ENCODE results near the gene TENM4.

TENM4 gene

GRCh38 chr11:79362821-79363220, 78.0 kb downstream of the TENM4 start:
- 94 to 99% methylated on average over 4 of the region's 4 CpGs for WGBS, 2 experiments
- Histone ChIP-seq H3K9me3 (ENCODE audit: control insufficient read depth, low read length) (no peaks in the 10 kb centered on the region), H3K36me3 (ENCODE audit: control insufficient read depth, insufficient read depth, low read length) (no peaks in the 10 kb centered on the region), H3K27me3 (ENCODE audit: control insufficient read depth, insufficient read depth, low read length, poor library complexity, severe bottlenecking) (no peaks in the 10 kb centered on the region), H3K4me3 (ENCODE audit: insufficient read depth, low read depth, low read length) (no peak overlapping the region), H3K27ac (ENCODE audit: insufficient read depth, low read depth, low read length, poor library complexity, severe bottlenecking) (no peak overlapping the region), H3K4me1 (ENCODE audit: control insufficient read depth, insufficient read depth, low read length) (peaks cover 11% of the 10 kb centered on the region)

DNA sequence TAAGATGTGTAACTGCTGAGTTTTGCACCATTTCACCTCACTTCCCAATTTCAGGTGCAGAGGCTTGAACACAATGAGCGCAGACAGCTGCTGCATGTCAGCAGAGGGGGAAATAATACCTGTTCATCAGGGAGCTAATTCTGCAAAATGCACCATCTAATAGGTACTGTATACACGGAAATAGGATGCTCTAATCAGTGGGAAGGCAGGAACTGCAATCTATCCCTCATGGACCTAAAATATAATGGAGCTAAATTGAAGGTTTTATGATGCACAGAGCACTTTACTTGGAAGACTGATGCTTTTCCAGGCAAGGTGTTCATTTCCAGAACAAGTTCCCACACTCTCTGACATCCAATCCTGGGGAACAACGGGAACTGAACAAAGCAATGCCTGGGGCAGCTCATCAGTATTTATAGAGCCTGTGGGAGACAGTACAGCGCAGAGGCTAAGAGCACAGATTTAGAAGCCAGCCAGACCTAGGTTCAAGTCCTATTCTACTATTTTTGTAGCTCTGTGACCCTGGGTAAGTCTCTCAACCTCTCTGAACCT, 78.5 kb downstream of the TENM4 start:
- no peak overlapping the region for H3K4me3 ChIP-seq (ENCODE audit: insufficient read depth, low read depth, low read length)
- H3K36me3 ChIP-seq (ENCODE audit: control insufficient read depth, insufficient read depth, low read length): no peaks in the 10 kb centered on the region
- no peak overlapping the region for H3K27ac ChIP-seq (ENCODE audit: insufficient read depth, low read depth, low read length, poor library complexity, severe bottlenecking)
- no peaks in the 10 kb centered on the region for H3K27me3 ChIP-seq (ENCODE audit: control insufficient read depth, insufficient read depth, low read length, poor library complexity, severe bottlenecking)
- WGBS, 2 experiments: 91 to 98% methylated on average over 4 of the region's 4 CpGs
- peaks cover 11% of the 10 kb centered on the region for H3K4me1 ChIP-seq (ENCODE audit: control insufficient read depth, insufficient read depth, low read length)
- H3K9me3 ChIP-seq (ENCODE audit: control insufficient read depth, low read length): no peaks in the 10 kb centered on the region

- Histone ChIP-seq H3K4me1 (ENCODE audit: control insufficient read depth, insufficient read depth, low read length) (no peaks in the 10 kb centered on the region), H3K27ac (ENCODE audit: insufficient read depth, low read depth, low read length, poor library complexity, severe bottlenecking) (no peak overlapping the region), H3K36me3 (ENCODE audit: control insufficient read depth, insufficient read depth, low read length) (no peaks in the 10 kb centered on the region), H3K4me3 (ENCODE audit: insufficient read depth, low read depth, low read length) (no peak overlapping the region), H3K27me3 (ENCODE audit: control insufficient read depth, insufficient read depth, low read length, poor library complexity, severe bottlenecking) (no peaks in the 10 kb centered on the region), H3K9me3 (ENCODE audit: control insufficient read depth, low read length) (no peaks in the 10 kb centered on the region)
- WGBS, 2 experiments: 93 to 94% methylated on average over 5 of the region's 5 CpGs
These were observed 82.6 kb downstream of the TENM4 start for GRCh38 chr11:79358258-79358657.

DNA sequence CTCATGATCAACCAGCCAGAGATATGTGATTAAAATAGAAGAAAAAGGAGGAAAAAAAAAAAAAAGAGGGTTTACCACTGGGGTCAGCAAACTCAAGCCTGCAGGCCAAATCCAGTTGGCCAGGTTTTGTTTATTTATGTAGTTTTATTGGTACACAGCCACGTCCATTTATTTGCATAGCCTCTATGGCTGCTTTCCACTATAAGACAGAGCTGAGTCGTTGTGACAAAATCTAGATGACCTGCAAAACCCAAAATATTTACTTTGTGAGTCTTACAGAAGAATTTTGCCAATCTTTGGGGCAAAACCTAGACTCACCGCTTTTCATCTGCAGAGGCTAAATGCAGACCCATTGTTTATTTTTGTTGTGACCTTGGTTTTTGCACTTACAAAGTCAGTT, 87.1 kb downstream of the TENM4 start:
- Histone ChIP-seq H3K9me3 (ENCODE audit: control insufficient read depth, low read length) (no peaks in the 10 kb centered on the region), H3K4me1 (ENCODE audit: control insufficient read depth, insufficient read depth, low read length) (no peaks in the 10 kb centered on the region), H3K36me3 (ENCODE audit: control insufficient read depth, insufficient read depth, low read length) (no peaks in the 10 kb centered on the region), H3K27me3 (ENCODE audit: control insufficient read depth, insufficient read depth, low read length, poor library complexity, severe bottlenecking) (no peaks in the 10 kb centered on the region), H3K27ac (ENCODE audit: insufficient read depth, low read depth, low read length, poor library complexity, severe bottlenecking) (no peak overlapping the region), H3K4me3 (ENCODE audit: insufficient read depth, low read depth, low read length) (no peak overlapping the region)
- 97 to 98% methylated on average over 3 of the region's 3 CpGs for WGBS, 2 experiments

- Histone ChIP-seq H3K4me3 (ENCODE audit: insufficient read depth, low read depth, low read length) (no peak overlapping the region), H3K4me1 (ENCODE audit: control insufficient read depth, insufficient read depth, low read length) (no peaks in the 10 kb centered on the region), H3K36me3 (ENCODE audit: control insufficient read depth, insufficient read depth, low read length) (no peaks in the 10 kb centered on the region), H3K27me3 (ENCODE audit: control insufficient read depth, insufficient read depth, low read length, poor library complexity, severe bottlenecking) (no peaks in the 10 kb centered on the region), H3K9me3 (ENCODE audit: control insufficient read depth, low read length) (no peaks in the 10 kb centered on the region), H3K27ac (ENCODE audit: insufficient read depth, low read depth, low read length, poor library complexity, severe bottlenecking) (no peak overlapping the region)
- WGBS, 2 experiments: 65 to 67% methylated on average over 5 of the region's 5 CpGs
These were observed 88.5 kb downstream of the TENM4 start for GRCh38 chr11:79352349-79352703.

GRCh38 chr11:79348976-79349682, 91.7 kb downstream of the TENM4 start:
- WGBS, 2 experiments: 97 to 98% methylated on average over 5 of the region's 5 CpGs
- Histone ChIP-seq H3K4me1 (ENCODE audit: control insufficient read depth, insufficient read depth, low read length) (no peaks in the 10 kb centered on the region), H3K36me3 (ENCODE audit: control insufficient read depth, insufficient read depth, low read length) (no peaks in the 10 kb centered on the region), H3K27me3 (ENCODE audit: control insufficient read depth, insufficient read depth, low read length, poor library complexity, severe bottlenecking) (no peaks in the 10 kb centered on the region), H3K9me3 (ENCODE audit: control insufficient read depth, low read length) (no peaks in the 10 kb centered on the region), H3K4me3 (ENCODE audit: insufficient read depth, low read depth, low read length) (no peak overlapping the region), H3K27ac (ENCODE audit: insufficient read depth, low read depth, low read length, poor library complexity, severe bottlenecking) (no peak overlapping the region)

DNA sequence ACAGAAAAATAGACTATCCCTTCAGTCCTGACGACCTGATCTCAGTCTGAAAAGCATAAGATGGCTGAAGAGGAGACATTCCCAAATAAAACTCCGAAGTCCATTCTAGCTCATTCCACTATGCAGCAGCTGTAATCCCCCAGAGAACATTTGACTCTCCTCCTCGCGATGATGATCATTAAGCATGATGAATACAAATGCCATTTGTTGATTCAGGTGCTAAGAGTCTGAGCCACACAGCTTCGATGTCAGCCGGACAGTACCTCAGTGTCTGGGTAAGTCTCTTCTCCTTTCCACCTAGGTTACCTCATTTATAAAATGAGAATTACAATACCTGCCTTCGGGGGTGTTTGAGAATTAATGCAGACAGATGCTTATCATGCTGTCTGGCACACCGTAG, 94.8 kb downstream of the TENM4 start:
- Histone ChIP-seq H3K36me3 (ENCODE audit: control insufficient read depth, insufficient read depth, low read length) (no peaks in the 10 kb centered on the region), H3K27ac (ENCODE audit: insufficient read depth, low read depth, low read length, poor library complexity, severe bottlenecking) (no peak overlapping the region), H3K4me1 (ENCODE audit: control insufficient read depth, insufficient read depth, low read length) (peaks cover 5% of the 10 kb centered on the region), H3K27me3 (ENCODE audit: control insufficient read depth, insufficient read depth, low read length, poor library complexity, severe bottlenecking) (no peaks in the 10 kb centered on the region), H3K4me3 (ENCODE audit: insufficient read depth, low read depth, low read length) (no peak overlapping the region), H3K9me3 (ENCODE audit: control insufficient read depth, low read length) (no peaks in the 10 kb centered on the region)
- WGBS, 2 experiments: 93 to 94% methylated on average over 8 of the region's 8 CpGs

- WGBS, 2 experiments: 68 to 76% methylated on average over 3 of the region's 3 CpGs
These were observed 96.0 kb downstream of the TENM4 start for GRCh38 chr11:79344753-79345294.

GRCh38 chr11:79342686-79343085, 98.1 kb downstream of the TENM4 start:
- Histone ChIP-seq H3K9me3 (ENCODE audit: control insufficient read depth, low read length) (no peaks in the 10 kb centered on the region), H3K27ac (ENCODE audit: insufficient read depth, low read depth, low read length, poor library complexity, severe bottlenecking) (no peak overlapping the region), H3K4me3 (ENCODE audit: insufficient read depth, low read depth, low read length) (no peak overlapping the region), H3K36me3 (ENCODE audit: control insufficient read depth, insufficient read depth, low read length) (no peaks in the 10 kb centered on the region), H3K4me1 (ENCODE audit: control insufficient read depth, insufficient read depth, low read length) (peaks cover 5% of the 10 kb centered on the region), H3K27me3 (ENCODE audit: control insufficient read depth, insufficient read depth, low read length, poor library complexity, severe bottlenecking) (no peaks in the 10 kb centered on the region)
- WGBS, 2 experiments: 92 to 95% methylated on average over 6 of the region's 6 CpGs

More at GRCh38 chr11:79344753-79345294, 96.0 kb downstream of the TENM4 start:
- H3K9me3 ChIP-seq (ENCODE audit: control insufficient read depth, low read length): no peaks in the 10 kb centered on the region
- peaks cover 5% of the 10 kb centered on the region for H3K4me1 ChIP-seq (ENCODE audit: control insufficient read depth, insufficient read depth, low read length)
- H3K4me3 ChIP-seq (ENCODE audit: insufficient read depth, low read depth, low read length): no peak overlapping the region
- H3K36me3 ChIP-seq (ENCODE audit: control insufficient read depth, insufficient read depth, low read length): no peaks in the 10 kb centered on the region
- H3K27me3 ChIP-seq (ENCODE audit: control insufficient read depth, insufficient read depth, low read length, poor library complexity, severe bottlenecking): no peaks in the 10 kb centered on the region
- no peak overlapping the region for H3K27ac ChIP-seq (ENCODE audit: insufficient read depth, low read depth, low read length, poor library complexity, severe bottlenecking)

- WGBS, 2 experiments: 94 to 97% methylated on average over 8 of the region's 8 CpGs
- no peaks in the 10 kb centered on the region for H3K9me3 ChIP-seq (ENCODE audit: control insufficient read depth, low read length)
- H3K27ac ChIP-seq (ENCODE audit: insufficient read depth, low read depth, low read length, poor library complexity, severe bottlenecking): no peak overlapping the region
- H3K36me3 ChIP-seq (ENCODE audit: control insufficient read depth, insufficient read depth, low read length): no peaks in the 10 kb centered on the region
- no peaks in the 10 kb centered on the region for H3K27me3 ChIP-seq (ENCODE audit: control insufficient read depth, insufficient read depth, low read length, poor library complexity, severe bottlenecking)
- H3K4me3 ChIP-seq (ENCODE audit: insufficient read depth, low read depth, low read length): no peak overlapping the region
- H3K4me1 ChIP-seq (ENCODE audit: control insufficient read depth, insufficient read depth, low read length): peaks cover 7% of the 10 kb centered on the region
These were observed 98.6 kb downstream of the TENM4 start for GRCh38 chr11:79342236-79342635.

Measured in ectodermal cell (in vitro differentiated cells).